ENCODE measurements around the gene SCARF2. TPM values are rescaled to one million over a fixed set of nuclear protein-coding genes. Genes with fewer than 3 reads are reported as not detected.

The SCARF2 gene
- total and polyA plus RNA-seq, 2 of the 13 experiments (the other 11 are each of a cell fraction or from before 2014, with no cell fraction given), result 3.3 to 6.2 TPM

DNA sequence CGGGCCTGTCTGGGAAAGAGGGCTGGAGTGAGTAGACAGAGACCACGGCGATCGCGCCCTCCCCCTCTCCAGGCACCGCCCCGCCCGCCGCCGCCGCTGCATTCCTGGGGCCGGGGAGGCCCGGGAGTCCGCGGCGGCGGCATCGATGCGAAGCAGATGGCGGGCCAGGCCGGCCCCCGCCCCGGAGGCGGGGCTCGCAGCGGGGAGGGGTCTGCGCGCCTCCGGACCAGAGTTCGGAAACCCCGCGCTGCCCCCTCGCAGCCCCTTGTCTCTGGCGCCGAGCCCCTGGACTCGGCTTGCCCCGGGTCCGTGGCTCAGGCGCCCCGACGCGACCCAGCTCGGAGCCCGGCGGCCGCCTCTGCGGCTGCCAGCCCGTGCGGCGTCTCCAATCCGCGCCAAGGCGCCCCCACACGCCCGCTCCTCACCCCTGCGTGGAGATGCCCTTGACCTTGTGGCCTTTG lies 1.3 kb downstream of the SCARF2 start (continued):
- TF ChIP-seq, protein P1, sequence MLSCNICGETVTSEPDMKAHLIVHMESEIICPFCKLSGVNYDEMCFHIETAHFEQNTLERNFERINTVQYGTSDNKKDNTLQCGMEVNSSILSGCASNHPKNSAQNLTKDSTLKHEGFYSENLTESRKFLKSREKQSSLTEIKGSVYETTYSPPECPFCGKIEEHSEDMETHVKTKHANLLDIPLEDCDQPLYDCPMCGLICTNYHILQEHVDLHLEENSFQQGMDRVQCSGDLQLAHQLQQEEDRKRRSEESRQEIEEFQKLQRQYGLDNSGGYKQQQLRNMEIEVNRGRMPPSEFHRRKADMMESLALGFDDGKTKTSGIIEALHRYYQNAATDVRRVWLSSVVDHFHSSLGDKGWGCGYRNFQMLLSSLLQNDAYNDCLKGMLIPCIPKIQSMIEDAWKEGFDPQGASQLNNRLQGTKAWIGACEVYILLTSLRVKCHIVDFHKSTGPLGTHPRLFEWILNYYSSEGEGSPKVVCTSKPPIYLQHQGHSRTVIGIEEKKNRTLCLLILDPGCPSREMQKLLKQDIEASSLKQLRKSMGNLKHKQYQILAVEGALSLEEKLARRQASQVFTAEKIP (CRISPR knock-in tag; IDR thresholded peaks at IDR 0.05; ENCODE audit: borderline replicate concordance), result no peak
- TF ChIP-seq SMAD9 (CRISPR knock-in tag; IDR thresholded peaks at IDR 0.05) (no peak), FOXP4 (CRISPR knock-in tag; IDR thresholded peaks at IDR 0.05) (no peak), ZNF546 (CRISPR knock-in tag; conservative IDR thresholded peaks at IDR 0.05) (no peak), ZNF460 (CRISPR knock-in tag; IDR thresholded peaks at IDR 0.05; ENCODE audit: borderline replicate concordance) (no peak), ZNF556 (CRISPR knock-in tag; IDR thresholded peaks at IDR 0.05; ENCODE audit: borderline replicate concordance) (no peak), ZNF784 (CRISPR knock-in tag; IDR thresholded peaks at IDR 0.05; ENCODE audit: borderline replicate concordance) (no peak)

All from HepG2 (cell line).